ENCODE results near the gene ZNF598.

GRCh38 chr16:2037115-2037514, 27.5 kb upstream of the ZNF598 start:
- no peak for TF ChIP-seq CTCF (IDR thresholded peaks at IDR 0.05)
- no peak for TF ChIP-seq REST (IDR thresholded peaks at IDR 0.05; ENCODE audit: insufficient read depth in 1 of 2, low read depth in 2 of 2, low read length in 1 of 2)
- TF ChIP-seq POLR2AphosphoS5 (IDR thresholded peaks at IDR 0.05; ENCODE audit: low read depth, low read length), result no peak
- no peak for TF ChIP-seq TCF7L2 (IDR thresholded peaks at IDR 0.05; ENCODE audit: low read depth, low read length)
